A549 (cell line): ENCODE measurements around the gene PRR13. TPM values are rescaled to one million over a fixed set of nuclear protein-coding genes. Genes with fewer than 3 reads are reported as not detected.

ENCODE experiments used
- ATAC-seq, 2 experiments: fragments of 200-7000 bp in 1 of 2; fragments of >200 bp in 1 of 2; cut with Nextera tagmentation in 1 of 2; cut with Tn5 transposase in 1 of 2; 3 replicates each; pipeline versions ENCODE4 v1.8.0 to v1.9.1; 2018 to 2020; ENCODE audit warnings: mild to moderate bottlenecking in 1 of 2, moderate library complexity in 1 of 2
- CTCF ChIA-PET: fragments of 300-600 bp; sonication (Branson Sonifier 250); formaldehyde crosslinking; extraction: SDS; loops from one replicate; lab custom pipeline; 2021; ENCODE audit warnings: antibody characterized with exemption, inconsistent platforms; lab: Yijun Ruan, JAX
- POLR2A ChIA-PET: fragments of 350-600 bp; formaldehyde crosslinking; extraction: SDS; loops from one replicate; lab custom pipeline; 2021; ENCODE audit warnings: antibody characterized with exemption, inconsistent platforms; lab: Yijun Ruan, JAX
- DNase-seq, 2 experiments: peaks; one replicate each; pipeline versions ENCODE4 v3.0.0 to v3.0.0-alpha.2; 2011 to 2016; ENCODE audit warnings: low read depth in 1 of 2, low spot score in 1 of 2
- FAIRE-seq: peaks from 2 replicates; lab custom pipeline; 2011; peaks lifted over from hg19 to GRCh38; lab: Jason Lieb, UNC
- H3K27ac ChIP-seq, 2 experiments: fragments of >200 bp; sonication (Bioruptor Twin); formaldehyde crosslinking; 3 replicates each; pipeline ENCODE4 v1.5.1; 2016 to 2017
- H3K4me1 ChIP-seq: fragments of >200 bp; sonication (Bioruptor Twin); formaldehyde crosslinking; 3 replicates; pipeline ENCODE4 v1.6.1; 2016
- H3K4me2 ChIP-seq: fragments of >200 bp; sonication (Bioruptor Twin); formaldehyde crosslinking; 3 replicates; pipeline ENCODE4 v1.6.1; 2016
- H3K4me3 ChIP-seq: fragments of >200 bp; sonication (Bioruptor Twin); formaldehyde crosslinking; 3 replicates; pipeline ENCODE4 v1.5.1; 2016
- H3K9me3 ChIP-seq: fragments of >200 bp; sonication (Bioruptor Twin); formaldehyde crosslinking; 3 replicates; pipeline ENCODE4 v1.6.1; 2016
- CBX2 ChIP-seq: fragments of 200-600 bp; sonication (generic); IDR thresholded peaks from 2 replicates; pipeline ENCODE4 v1.6.1; 2016; ENCODE audit warnings: low read depth, mild to moderate bottlenecking, borderline replicate concordance
- CEBPB ChIP-seq, 2 experiments: fragments of >200 bp in 1 of 2; sonication (Bioruptor Twin) in 1 of 2; formaldehyde crosslinking in 1 of 2; IDR thresholded peaks; 2 replicates each; pipeline ENCODE4 v1.6.1; 2012 to 2016
- CHD2 ChIP-seq: fragments of 150-350 bp; IDR thresholded peaks from 2 replicates; pipeline ENCODE4 v1.6.1; 2014; ENCODE audit warnings: low read length; ENCODE audit not compliant: partially characterized antibody
- CTCF ChIP-seq: fragments of >200 bp; sonication (Bioruptor Twin); formaldehyde crosslinking; IDR thresholded peaks from 3 replicates; pipeline ENCODE4 v1.5.1; 2016
- EHF ChIP-seq: fragments of 250-450 bp; sonication (Bioruptor Pico); IDR thresholded peaks from 2 replicates; pipeline ENCODE4 v1.5.0; 2020; ENCODE audit warnings: mild to moderate bottlenecking
- EHMT2 ChIP-seq: fragments of 200-600 bp; sonication (generic); IDR thresholded peaks from 2 replicates; pipeline ENCODE4 v1.6.1; 2016; ENCODE audit warnings: antibody characterized with exemption, low read depth, mild to moderate bottlenecking, moderate library complexity
- FOXS1 ChIP-seq: fragments of 250-450 bp; sonication (Bioruptor Pico); IDR thresholded peaks from 2 replicates; pipeline ENCODE4 v1.5.0; 2020; ENCODE audit warnings: mild to moderate bottlenecking, moderate library complexity
- GATA3 ChIP-seq: IDR thresholded peaks from 2 replicates; pipeline ENCODE4 v1.6.1; 2012; ENCODE audit warnings: borderline replicate concordance
- HDAC2 ChIP-seq: fragments of 200-600 bp; sonication (generic); IDR thresholded peaks from 2 replicates; pipeline ENCODE4 v1.6.1; 2016
- HOXA7 ChIP-seq: fragments of 250-450 bp; sonication (Bioruptor Pico); IDR thresholded peaks from 2 replicates; pipeline ENCODE4 v1.5.0; 2020; ENCODE audit warnings: mild to moderate bottlenecking, moderate library complexity
- HOXB5 ChIP-seq: fragments of 250-450 bp; sonication (Bioruptor Pico); IDR thresholded peaks from 2 replicates; pipeline ENCODE4 v1.5.0; 2020; ENCODE audit warnings: mild to moderate bottlenecking, moderate library complexity
- KDM1A ChIP-seq: fragments of 200-600 bp; sonication (generic); IDR thresholded peaks from 2 replicates; pipeline ENCODE4 v1.6.1; 2016; ENCODE audit warnings: low read depth, mild to moderate bottlenecking
- KDM5A ChIP-seq: fragments of 200-600 bp; sonication (generic); IDR thresholded peaks from 2 replicates; pipeline ENCODE4 v1.6.1; 2016; ENCODE audit warnings: antibody characterized with exemption, mild to moderate bottlenecking
- MAX ChIP-seq: IDR thresholded peaks from 2 replicates; pipeline ENCODE4 v1.6.1; 2012
- MAZ ChIP-seq: fragments of 150-350 bp; IDR thresholded peaks from 2 replicates; pipeline ENCODE4 v1.6.1; 2014; ENCODE audit warnings: antibody characterized with exemption, low read depth, low read length, borderline replicate concordance
- MYC ChIP-seq: IDR thresholded peaks from 2 replicates; pipeline ENCODE4 v1.6.1; 2012; ENCODE audit warnings: mild to moderate bottlenecking, inconsistent platforms, low read length, improper control_type of control experiment, borderline replicate concordance
- NFE2L2 ChIP-seq: fragments of 150-350 bp; conservative IDR thresholded peaks from 2 replicates; pipeline ENCODE4 v1.6.1; 2014; ENCODE audit warnings: low read length
- NPAS2 ChIP-seq: fragments of 250-450 bp; sonication (Bioruptor Pico); IDR thresholded peaks from 2 replicates; pipeline ENCODE4 v1.8.0; 2022; ENCODE audit warnings: mild to moderate bottlenecking, moderate library complexity, borderline replicate concordance
- POLR2A ChIP-seq: IDR thresholded peaks from 2 replicates; pipeline ENCODE4 v1.6.1; 2012; ENCODE audit warnings: mild to moderate bottlenecking, low read length
- RARB ChIP-seq: fragments of 250-450 bp; sonication (Bioruptor Pico); IDR thresholded peaks from 2 replicates; pipeline ENCODE4 v1.8.0; 2021; ENCODE audit warnings: mild to moderate bottlenecking, moderate library complexity
- REST ChIP-seq: fragments of 200-600 bp; sonication (generic); IDR thresholded peaks from 2 replicates; pipeline ENCODE4 v1.6.1; 2016; ENCODE audit warnings: antibody characterized with exemption, mild to moderate bottlenecking, moderate library complexity
- RFX5 ChIP-seq: fragments of 450-650 bp; IDR thresholded peaks from 2 replicates; pipeline ENCODE4 v1.7.1; 2014; ENCODE audit warnings: antibody characterized with exemption, mild to moderate bottlenecking, moderate library complexity
- SMC3 ChIP-seq: fragments of >200 bp; sonication (Bioruptor Twin); formaldehyde crosslinking; IDR thresholded peaks from 3 replicates; pipeline ENCODE4 v1.6.1; 2018; ENCODE audit warnings: inconsistent platforms
- ZC3H11A ChIP-seq: fragments of 450-650 bp; IDR thresholded peaks from 2 replicates; pipeline ENCODE4 v1.6.1; 2014; ENCODE audit warnings: antibody characterized with exemption, mild to moderate bottlenecking
- ZNF302 ChIP-seq: fragments of 250-450 bp; sonication (Bioruptor Pico); IDR thresholded peaks from 2 replicates; pipeline ENCODE4 v1.9.0; 2021; ENCODE audit warnings: inconsistent platforms, mild to moderate bottlenecking, moderate library complexity
- WGBS: methylation state at CpG from one replicate; pipeline ENCODE4 v1.1.6; 2017; ENCODE audit errors: missing lambda C conversion rate; 5-methylcytosine and 5-hydroxymethylcytosine counted together
- polyA plus RNA-seq, 4 experiments: library from polyadenylated mRNA; depleted of rRNA in 3 of 4; stranded (reverse); fragments of >200 nt; fragmentation: RNase III in 1 of 4; extraction: RNeasy Plus Mini Kit Qiagen cat#74134 plus additional on column Dnase treatment in 1 of 4; gene quantifications; 2 replicates in 3 of 4; 3 replicates in 1 of 4; pipeline ENCODE4 v1.2.3, GENCODE V29; 2011 to 2017
- TF ChIP-seq, protein P1 (sequence below): fragments of 450-650 bp; IDR thresholded peaks from 2 replicates; pipeline ENCODE4 v1.6.1; 2014; ENCODE audit warnings: antibody characterized with exemption
- TF ChIP-seq, protein P2 (sequence below): fragments of 150-350 bp; IDR thresholded peaks from 2 replicates; pipeline ENCODE4 v1.6.1; 2014; ENCODE audit warnings: low read depth, mild to moderate bottlenecking, low read length
- TF ChIP-seq, protein P3 (sequence below): IDR thresholded peaks from 2 replicates; pipeline ENCODE4 v1.6.1; 2012; ENCODE audit warnings: low read depth, borderline replicate concordance

Gene PRR13
- polyA plus RNA-seq, 2 of the 4 experiments (the other 2 are of a cell fraction), result 203 to 221 TPM

DNA sequence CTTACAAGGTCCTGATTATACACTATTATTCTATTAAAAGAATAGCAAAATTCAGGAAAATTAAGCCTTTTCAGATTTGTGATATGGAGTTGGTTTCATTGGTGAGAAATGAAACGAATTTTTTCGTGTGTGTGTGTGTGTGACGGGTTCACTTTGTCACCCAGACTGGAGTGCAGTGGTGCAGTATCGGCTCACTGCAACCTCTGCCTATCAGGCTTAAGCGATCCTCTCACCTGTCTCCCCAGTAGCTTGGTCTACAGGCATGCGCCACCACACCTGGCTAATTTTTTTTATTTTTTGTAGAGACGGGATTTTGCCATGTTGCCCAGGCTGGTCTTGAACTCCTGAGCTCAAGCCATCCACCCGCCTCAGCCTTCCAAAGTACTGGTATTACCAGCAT, 20.1 kb downstream of the PRR13 start:
- 94% methylated on average over 8 of the region's 8 CpGs for WGBS
- Histone ChIP-seq H3K27ac (no peak overlapping the region), H3K4me3 (no peak overlapping the region), H3K4me2 (no peak overlapping the region), H3K9me3 (no peaks in the 10 kb centered on the region), H3K4me1 (peaks cover 54% of the 10 kb centered on the region; the same call in 2 of the 3 replicates)
- ChIA-PET CTCF (interaction anchor here (1.0 to 2.1 kb wide), 4 partner anchors 9 to 116 kb away, joined by 3 to 7 read pairs (median 6); no protein-coding TSS in a partner anchor), POLR2A (no interaction called here)
- DNase-seq (no peak), ATAC-seq (no peak), FAIRE-seq (no peak)
- TF ChIP-seq HOXB5, result no peak
- TF ChIP-seq, protein P1, sequence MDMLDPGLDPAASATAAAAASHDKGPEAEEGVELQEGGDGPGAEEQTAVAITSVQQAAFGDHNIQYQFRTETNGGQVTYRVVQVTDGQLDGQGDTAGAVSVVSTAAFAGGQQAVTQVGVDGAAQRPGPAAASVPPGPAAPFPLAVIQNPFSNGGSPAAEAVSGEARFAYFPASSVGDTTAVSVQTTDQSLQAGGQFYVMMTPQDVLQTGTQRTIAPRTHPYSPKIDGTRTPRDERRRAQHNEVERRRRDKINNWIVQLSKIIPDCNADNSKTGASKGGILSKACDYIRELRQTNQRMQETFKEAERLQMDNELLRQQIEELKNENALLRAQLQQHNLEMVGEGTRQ, result no peak
- no peak for TF ChIP-seq ZNF302 (CRISPR knock-in tag)
- no peak for TF ChIP-seq POLR2A
- no peak for TF ChIP-seq CTCF
- no peak for TF ChIP-seq NFE2L2
- no peak for TF ChIP-seq ZC3H11A
- no peak for TF ChIP-seq KDM1A
- TF ChIP-seq CHD2, result no peak
- no peak for TF ChIP-seq EHF (CRISPR knock-in tag)
- TF ChIP-seq KDM5A, result no peak
- TF ChIP-seq, protein P2, sequence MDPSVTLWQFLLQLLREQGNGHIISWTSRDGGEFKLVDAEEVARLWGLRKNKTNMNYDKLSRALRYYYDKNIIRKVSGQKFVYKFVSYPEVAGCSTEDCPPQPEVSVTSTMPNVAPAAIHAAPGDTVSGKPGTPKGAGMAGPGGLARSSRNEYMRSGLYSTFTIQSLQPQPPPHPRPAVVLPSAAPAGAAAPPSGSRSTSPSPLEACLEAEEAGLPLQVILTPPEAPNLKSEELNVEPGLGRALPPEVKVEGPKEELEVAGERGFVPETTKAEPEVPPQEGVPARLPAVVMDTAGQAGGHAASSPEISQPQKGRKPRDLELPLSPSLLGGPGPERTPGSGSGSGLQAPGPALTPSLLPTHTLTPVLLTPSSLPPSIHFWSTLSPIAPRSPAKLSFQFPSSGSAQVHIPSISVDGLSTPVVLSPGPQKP, result no peak
- no peak for TF ChIP-seq REST
- TF ChIP-seq HOXA7, result no peak
- TF ChIP-seq EHMT2, result no peak

DNA sequence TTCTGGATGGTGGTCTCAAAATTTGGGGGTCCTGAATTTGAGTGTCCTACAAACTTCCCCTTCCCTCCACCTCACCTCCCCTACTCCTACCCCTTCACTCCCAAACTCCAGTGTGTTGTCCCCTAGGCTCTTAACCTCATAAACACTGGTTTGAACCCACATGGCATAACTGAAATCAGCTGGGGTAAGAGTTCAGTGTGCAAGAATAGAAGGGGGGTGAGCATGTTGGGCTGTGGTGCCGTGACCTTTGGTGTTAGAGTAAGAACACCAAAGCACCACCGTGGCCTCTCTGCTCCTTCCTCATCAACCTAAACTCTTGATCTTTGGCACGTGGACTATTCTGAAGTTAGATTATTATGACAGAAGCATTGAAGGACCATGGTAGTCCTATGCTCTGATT, 21.4 kb downstream of the PRR13 start:
- Histone ChIP-seq H3K4me2 (no peak overlapping the region), H3K27ac (no peak overlapping the region), H3K4me1 (peaks cover 54% of the 10 kb centered on the region; the same call in 2 of the 3 replicates), H3K9me3 (no peaks in the 10 kb centered on the region), H3K4me3 (no peak overlapping the region)
- ChIA-PET POLR2A (interaction anchor here (1.2 kb wide), 1 partner anchor 10 kb away, joined by 4 read pairs; no protein-coding TSS in a partner anchor), CTCF (interaction anchor here (0.5 to 2.1 kb wide), 3 partner anchors 10 to 250 kb away, joined by 3 to 7 read pairs (median 7); no protein-coding TSS in a partner anchor)
- FAIRE-seq, result no peak
- ATAC-seq, result no peak
- TF ChIP-seq SMC3 (no peak), FOXS1 (CRISPR knock-in tag) (no peak), ZC3H11A (no peak), HDAC2 (no peak), MAZ (no peak), RARB (CRISPR knock-in tag) (no peak), RFX5 (no peak), NPAS2 (CRISPR knock-in tag) (no peak), CBX2 (no peak), MYC (no peak), GATA3 (no peak), ZNF302 (CRISPR knock-in tag) (no peak), EHF (CRISPR knock-in tag) (no peak), CEBPB (IDR thresholded peaks at IDR 0.05) (no peak), MAX (no peak)
- TF ChIP-seq, protein P3, sequence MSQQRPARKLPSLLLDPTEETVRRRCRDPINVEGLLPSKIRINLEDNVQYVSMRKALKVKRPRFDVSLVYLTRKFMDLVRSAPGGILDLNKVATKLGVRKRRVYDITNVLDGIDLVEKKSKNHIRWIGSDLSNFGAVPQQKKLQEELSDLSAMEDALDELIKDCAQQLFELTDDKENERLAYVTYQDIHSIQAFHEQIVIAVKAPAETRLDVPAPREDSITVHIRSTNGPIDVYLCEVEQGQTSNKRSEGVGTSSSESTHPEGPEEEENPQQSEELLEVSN, result no peak
- TF ChIP-seq, protein P1, result no peak
- no peak for DNase-seq
- 79% methylated on average over 3 of the region's 3 CpGs for WGBS
